Skeletal muscle tissue (tissue), 4 donors: Measurements from ENCODE around the gene MAT2A. TPM values are rescaled to one million over a fixed set of nuclear protein-coding genes. Genes with fewer than 3 reads are reported as not detected.

ENCODE experiments used
- H3K27ac ChIP-seq: one replicate; pipeline ENCODE4 v1.7.0; 2013; ENCODE audit warnings: mild to moderate bottlenecking, low read depth, low read length, inconsistent platforms
- H3K27me3 ChIP-seq, 3 donors: one replicate each; pipeline ENCODE4 v1.7.0; 2013; ENCODE audit warnings: low read length in 3 of 3; ENCODE audit not compliant: control insufficient read depth in 3 of 3, insufficient read depth in 3 of 3
- H3K36me3 ChIP-seq, 3 donors: one replicate each; pipeline ENCODE4 v1.7.0; 2013; ENCODE audit warnings: low read length in 3 of 3; ENCODE audit not compliant: control insufficient read depth in 3 of 3, insufficient read depth in 3 of 3
- H3K4me1 ChIP-seq, 3 donors: one replicate each; pipeline ENCODE4 v1.7.0; 2013; ENCODE audit warnings: low read length in 3 of 3, mild to moderate bottlenecking in 3 of 3; ENCODE audit not compliant: control insufficient read depth in 3 of 3, insufficient read depth in 3 of 3
- H3K4me3 ChIP-seq, 3 donors: one replicate each; pipeline ENCODE4 v1.7.0; 2013; ENCODE audit warnings: low read length in 3 of 3
- H3K9ac ChIP-seq, 3 donors: one replicate each; pipeline ENCODE4 v1.7.0; 2013; ENCODE audit warnings: low read length in 3 of 3, mild to moderate bottlenecking in 3 of 3, moderate library complexity in 2 of 3, low read depth in 1 of 3
- H3K9me3 ChIP-seq, 3 donors: one replicate each; pipeline ENCODE4 v1.7.0; 2013; ENCODE audit warnings: low read length in 3 of 3; ENCODE audit not compliant: control insufficient read depth in 3 of 3
- total RNA-seq: library from RNA; depleted of rRNA; stranded (reverse); fragments of >200 nt; gene quantifications from one replicate; pipeline ENCODE4 v1.2.3, GENCODE V29; 2014
- donor health status: Osteomylitis.

MAT2A gene
- total RNA-seq, 1 donor from 2014 or later: 57.9 TPM

- Histone ChIP-seq H3K9ac (peak overlapping the region in 2 of 3 donors; percentile 45 to 47), H3K27ac (peak overlapping the region; percentile 48)
Measured at GRCh38 chr2:85504778-85505261, 34.1 kb upstream of the MAT2A start.

GRCh38 chr2:85505551-85506238 is 33.3 kb upstream of the MAT2A start:
- H3K36me3 ChIP-seq: no peaks in the 10 kb centered on the region
- H3K9ac ChIP-seq: peak overlapping the region in 1 of 3 donors; percentile 45
- H3K27ac ChIP-seq: peak overlapping the region; percentile 48
- no peak overlapping the region for H3K4me3 ChIP-seq
- no peaks in the 10 kb centered on the region for H3K27me3 ChIP-seq
- no peaks in the 10 kb centered on the region for H3K9me3 ChIP-seq
- H3K4me1 ChIP-seq: peaks cover 22 to 26% (median 25%) of the 10 kb centered on the region in 3 donors

More at GRCh38 chr2:85504778-85505261, 34.1 kb upstream of the MAT2A start:
- Histone ChIP-seq H3K27me3 (no peaks in the 10 kb centered on the region), H3K4me3 (no peak overlapping the region), H3K36me3 (no peaks in the 10 kb centered on the region), H3K9me3 (no peaks in the 10 kb centered on the region), H3K4me1 (peaks cover 22 to 26% (median 25%) of the 10 kb centered on the region in 3 donors)

GRCh38 chr2:85506768-85507181 is 32.2 kb upstream of the MAT2A start:
- Histone ChIP-seq H3K36me3 (no peaks in the 10 kb centered on the region), H3K4me3 (no peak overlapping the region), H3K27me3 (no peaks in the 10 kb centered on the region), H3K9ac (no peak overlapping the region), H3K4me1 (peaks cover 29 to 32% (median 30%) of the 10 kb centered on the region in 3 donors), H3K27ac (peak overlapping the region; percentile 52), H3K9me3 (no peaks in the 10 kb centered on the region)

- Histone ChIP-seq H3K27ac (peak overlapping the region; percentile 60), H3K27me3 (no peaks in the 10 kb centered on the region), H3K9me3 (no peaks in the 10 kb centered on the region), H3K36me3 (no peaks in the 10 kb centered on the region), H3K4me1 (peaks cover 4 to 10% (median 6%) of the 10 kb centered on the region in 3 donors), H3K9ac (no peak overlapping the region), H3K4me3 (no peak overlapping the region)
Measured at GRCh38 chr2:85511008-85511811, 27.8 kb upstream of the MAT2A start.

- no peak overlapping the region for H3K9ac ChIP-seq
Measured at GRCh38 chr2:85514323-85514722, 24.6 kb upstream of the MAT2A start.

GRCh38 chr2:85516653-85517389 is 22.1 kb upstream of the MAT2A start:
- Histone ChIP-seq H3K9ac (no peak overlapping the region), H3K27ac (no peak overlapping the region), H3K27me3 (no peaks in the 10 kb centered on the region), H3K36me3 (no peaks in the 10 kb centered on the region), H3K4me1 (peaks cover 0 to under 1% (median 0%) of the 10 kb centered on the region in 3 donors), H3K9me3 (no peaks in the 10 kb centered on the region), H3K4me3 (no peak overlapping the region)

More at GRCh38 chr2:85514323-85514722, 24.6 kb upstream of the MAT2A start:
- Histone ChIP-seq H3K27me3 (no peaks in the 10 kb centered on the region), H3K4me3 (no peak overlapping the region), H3K9me3 (no peaks in the 10 kb centered on the region), H3K4me1 (peaks cover 4 to 10% (median 4%) of the 10 kb centered on the region in 3 donors), H3K27ac (no peak overlapping the region), H3K36me3 (no peaks in the 10 kb centered on the region)

GRCh38 chr2:85522090-85522647 is 16.8 kb upstream of the MAT2A start:
- no peaks in the 10 kb centered on the region for H3K36me3 ChIP-seq
- H3K9ac ChIP-seq: no peak overlapping the region
- no peak overlapping the region for H3K27ac ChIP-seq
- no peaks in the 10 kb centered on the region for H3K27me3 ChIP-seq
- peaks cover 6 to 17% (median 10%) of the 10 kb centered on the region in 3 donors for H3K4me1 ChIP-seq
- no peaks in the 10 kb centered on the region for H3K9me3 ChIP-seq
- no peak overlapping the region for H3K4me3 ChIP-seq

GRCh38 chr2:85523062-85523902 is 15.7 kb upstream of the MAT2A start:
- peak overlapping the region in 1 of 3 donors; percentile 45 for H3K9ac ChIP-seq
- peaks cover 6 to 17% (median 10%) of the 10 kb centered on the region in 3 donors for H3K4me1 ChIP-seq
- H3K27ac ChIP-seq: no peak overlapping the region

GRCh38 chr2:85523903-85524335 is 15.0 kb upstream of the MAT2A start:
- Histone ChIP-seq H3K4me3 (no peak overlapping the region), H3K4me1 (peaks cover 6 to 17% (median 10%) of the 10 kb centered on the region in 3 donors), H3K9me3 (no peaks in the 10 kb centered on the region), H3K9ac (peak overlapping the region in 1 of 3 donors; percentile 45), H3K27me3 (no peaks in the 10 kb centered on the region), H3K36me3 (no peaks in the 10 kb centered on the region), H3K27ac (peak overlapping the region; percentile 30)

More at GRCh38 chr2:85523062-85523902, 15.7 kb upstream of the MAT2A start:
- no peak overlapping the region for H3K4me3 ChIP-seq
- no peaks in the 10 kb centered on the region for H3K9me3 ChIP-seq
- H3K27me3 ChIP-seq: no peaks in the 10 kb centered on the region
- no peaks in the 10 kb centered on the region for H3K36me3 ChIP-seq
